HCT116 (cell line): ENCODE data around the gene DOCK1. TPM values are rescaled to one million over a fixed set of nuclear protein-coding genes. Genes with fewer than 3 reads are reported as not detected.
"Not testable (repeated sequence)": the region's sequence is repeated elsewhere in the genome, so short reads cannot be mapped to it uniquely, and the experiment has no call there.

Experiments
- ATAC-seq: fragments of 200-7000 bp; cut with Tn5 transposase; 2 replicates; pipeline ENCODE4 v1.9.1; 2020; ENCODE audit warnings: mild to moderate bottlenecking, moderate library complexity
- BruUV-seq: library from RNA; stranded (reverse); fragments of 400-500 nt; replicated peaks from 2 replicates; lab custom pipeline; 2021; lab: Mats Ljungman, UMichigan
- CTCF ChIA-PET: fragments of 300-600 bp; sonication (Branson Sonifier 250); formaldehyde crosslinking; loops from one replicate; lab custom pipeline; 2021; ENCODE audit warnings: antibody characterized with exemption; lab: Charles Lee
- POLR2A ChIA-PET: fragments of 300-600, 350-600 bp; sonication (Branson Sonifier 250); formaldehyde crosslinking; loops from one replicate; lab custom pipeline; 2021; ENCODE audit warnings: antibody characterized with exemption; lab: Charles Lee
- RAD21 ChIA-PET, 2 experiments: fragments of 300-600 bp; sonication (Branson Sonifier 250); formaldehyde crosslinking; loops; one replicate each; lab custom pipeline; 2023; ENCODE audit warnings: low total read pairs in 2 of 2; ENCODE audit not compliant: uncharacterized antibody in 2 of 2, unreplicated experiment in 2 of 2, low non-redundant PET in 1 of 2; lab: Charles Lee
- DNase-seq: peaks from one replicate; pipeline ENCODE4 v3.0.0-alpha.2; 2010; ENCODE audit warnings: low read depth, low spot score
- H2AFZ ChIP-seq: fragments of 200-600 bp; shearing (Covaris generic), sonication (generic); 2 replicates; pipeline ENCODE4 v1.6.1; 2017; ENCODE audit warnings: low read depth, mixed run types, mixed read lengths, antibody characterized with exemption, low read length; ENCODE audit not compliant: poor library complexity, severe bottlenecking
- H3K27ac ChIP-seq: 2 replicates; pipeline ENCODE4 v1.5.1; 2012; ENCODE audit warnings: low read depth, low read length
- H3K27me3 ChIP-seq: fragments of 200-600 bp; sonication (generic); 2 replicates; pipeline ENCODE4 v1.6.1; 2016; ENCODE audit warnings: mixed run types, low read length, mixed read lengths; ENCODE audit not compliant: insufficient read depth
- H3K36me3 ChIP-seq, 2 experiments: fragments of 200-500 bp in 1 of 2; fragments of 200-600 bp in 1 of 2; sonication (Bioruptor generic) in 1 of 2; sonication (generic) in 1 of 2; 2 replicates each; pipeline versions ENCODE4 v1.5.1 to v1.6.1; 2014 to 2016; ENCODE audit warnings: low read length in 2 of 2, inconsistent platforms in 1 of 2, mixed read lengths in 1 of 2, mixed run types in 1 of 2; ENCODE audit not compliant: insufficient read depth in 2 of 2, control insufficient read depth in 1 of 2
- H3K4me1 ChIP-seq, 2 experiments: fragments of 200-600 bp in 1 of 2; sonication (generic) in 1 of 2; 2 replicates each; pipeline versions ENCODE4 v1.5.1 to v1.6.1; 2012 to 2017; ENCODE audit warnings: low read length in 2 of 2, inconsistent platforms in 1 of 2, mild to moderate bottlenecking in 1 of 2, mixed read lengths in 1 of 2, mixed run types in 1 of 2, moderate library complexity in 1 of 2; ENCODE audit not compliant: insufficient read depth in 2 of 2, control insufficient read depth in 1 of 2
- H3K4me2 ChIP-seq: fragments of 200-600 bp; sonication (generic); 2 replicates; pipeline ENCODE4 v1.6.1; 2017; ENCODE audit warnings: mixed run types, low read length, mixed read lengths
- H3K4me3 ChIP-seq, 2 experiments: fragments of 200-600 bp in 1 of 2; sonication (generic) in 1 of 2; replicated peaks in 1 of 2; 2 replicates each; pipeline ENCODE4 v1.5.1; 2011 to 2016; ENCODE audit warnings: low read length in 2 of 2, control low read depth in 1 of 2, low read depth in 1 of 2, mild to moderate bottlenecking in 1 of 2, mixed read lengths in 1 of 2, mixed run types in 1 of 2
- H3K79me2 ChIP-seq: fragments of 200-600 bp; sonication (generic); 2 replicates; pipeline ENCODE4 v1.6.1; 2017; ENCODE audit warnings: mild to moderate bottlenecking, mixed run types, low read length, moderate library complexity, mixed read lengths; ENCODE audit not compliant: insufficient read depth
- H3K9ac ChIP-seq: fragments of 200-600 bp; sonication (generic); 2 replicates; pipeline ENCODE4 v1.6.1; 2016; ENCODE audit warnings: low read length, mixed read lengths
- H3K9me2 ChIP-seq: fragments of 200-600 bp; sonication (generic), shearing (Covaris generic); 2 replicates; pipeline ENCODE4 v1.6.1; 2017; ENCODE audit warnings: mixed run types, mild to moderate bottlenecking, moderate library complexity; ENCODE audit not compliant: insufficient read depth
- H3K9me3 ChIP-seq, 2 experiments: fragments of 200-500 bp in 1 of 2; fragments of 200-600 bp in 1 of 2; sonication (Bioruptor generic) in 1 of 2; sonication (generic) in 1 of 2; 2 replicates each; pipeline ENCODE4 v1.6.1; 2014 to 2017; ENCODE audit warnings: low read length in 2 of 2, mixed read lengths in 2 of 2, inconsistent platforms in 1 of 2, low read depth in 1 of 2, mild to moderate bottlenecking in 1 of 2, mixed run types in 1 of 2, moderate library complexity in 1 of 2; ENCODE audit not compliant: control insufficient read depth in 1 of 2, insufficient read depth in 1 of 2
- H4K20me1 ChIP-seq: fragments of 200-600 bp; sonication (generic), shearing (Covaris generic); 2 replicates; pipeline ENCODE4 v1.6.1; 2017; ENCODE audit warnings: mixed run types, mild to moderate bottlenecking, moderate library complexity; ENCODE audit not compliant: insufficient read depth
- CBX3 ChIP-seq: IDR thresholded peaks from 2 replicates; pipeline ENCODE4 v1.6.1; 2012; ENCODE audit warnings: low read depth
- CEBPB ChIP-seq: IDR thresholded peaks from 2 replicates; pipeline ENCODE4 v1.6.1; 2012; ENCODE audit warnings: low read depth
- EGR1 ChIP-seq: IDR thresholded peaks from 2 replicates; pipeline ENCODE4 v1.6.1; 2012; ENCODE audit warnings: low read depth
- EZH2phosphoT487 ChIP-seq: fragments of 200-600 bp; IDR thresholded peaks from 2 replicates; pipeline ENCODE4 v1.6.1; 2018; ENCODE audit warnings: antibody characterized with exemption, borderline replicate concordance
- JUND ChIP-seq: IDR thresholded peaks from 2 replicates; pipeline ENCODE4 v1.6.1; 2012
- POLR2A ChIP-seq: IDR thresholded peaks from 2 replicates; pipeline ENCODE4 v1.7.0; 2011; ENCODE audit warnings: borderline replicate concordance; ENCODE audit not compliant: insufficient read depth, insufficient read length; ENCODE audit errors: extremely low read depth
- POLR2AphosphoS5 ChIP-seq: IDR thresholded peaks from 2 replicates; pipeline ENCODE4 v1.6.1; 2011; ENCODE audit warnings: mild to moderate bottlenecking, low read depth, low read length, moderate library complexity
- SIN3A ChIP-seq: IDR thresholded peaks from 2 replicates; pipeline ENCODE4 v1.6.1; 2012; ENCODE audit warnings: low read depth
- SP1 ChIP-seq: IDR thresholded peaks from 2 replicates; pipeline ENCODE4 v1.6.1; 2012; ENCODE audit warnings: low read depth
- TCF7L2 ChIP-seq: IDR thresholded peaks from 2 replicates; pipeline ENCODE4 v1.7.0; 2011; ENCODE audit warnings: borderline replicate concordance, inconsistent platforms; ENCODE audit not compliant: insufficient read depth, insufficient read length; ENCODE audit errors: extremely low read depth
- ZFX ChIP-seq: fragments of 450-650 bp; IDR thresholded peaks from 2 replicates; pipeline ENCODE4 v1.6.1; 2017
- intact Hi-C: fragments of 100-400 bp; cut with micrococcal nuclease; formaldehyde crosslinking; loops from 2 replicates; pipeline ENCODE4 v1.10.0; 2022
- total RNA-seq: library from RNA; stranded (reverse); gene quantifications from one replicate; pipeline ENCODE4 v1.2.1, GENCODE V29; 2021; ENCODE audit not compliant: unreplicated experiment
- TF ChIP-seq, protein P1 (sequence below): IDR thresholded peaks from 2 replicates; pipeline ENCODE4 v1.6.1; 2012

Gene DOCK1
- total RNA-seq, 1 experiment from 2014 or later = 46.5 TPM

DNA sequence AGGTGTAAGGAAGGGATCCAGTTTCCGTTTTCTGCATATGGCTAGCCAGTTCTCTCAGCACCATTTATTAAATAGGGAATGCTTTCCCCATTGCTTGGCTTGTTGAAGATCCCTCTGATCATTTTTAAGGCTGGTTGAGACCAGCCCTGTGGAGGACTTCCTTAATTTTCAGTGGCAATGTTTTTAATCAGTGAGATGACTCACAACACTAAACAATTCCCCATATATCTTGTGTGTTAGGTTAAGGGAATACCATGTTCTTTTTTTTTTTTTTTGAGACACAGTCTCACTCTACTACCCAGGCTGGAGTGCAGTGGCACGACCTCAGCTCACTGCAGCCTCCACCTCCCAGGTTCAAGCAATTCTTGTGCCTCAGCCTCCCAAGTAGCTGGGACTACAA is 404.4 kb downstream of the DOCK1 start:
- POLR2A ChIA-PET, BruUV-seq, CTCF ChIA-PET, H3K9me3 ChIP-seq, DNase-seq, H3K4me3 ChIP-seq, H3K4me2 ChIP-seq, H3K4me1 ChIP-seq, H3K9me2 ChIP-seq, RAD21 ChIA-PET, H3K9ac ChIP-seq, H3K79me2 ChIP-seq, H3K27me3 ChIP-seq, intact Hi-C loops, ATAC-seq, H4K20me1 ChIP-seq, H2AFZ ChIP-seq, H3K27ac ChIP-seq, H3K36me3 ChIP-seq: not testable (repeated sequence)

DNA sequence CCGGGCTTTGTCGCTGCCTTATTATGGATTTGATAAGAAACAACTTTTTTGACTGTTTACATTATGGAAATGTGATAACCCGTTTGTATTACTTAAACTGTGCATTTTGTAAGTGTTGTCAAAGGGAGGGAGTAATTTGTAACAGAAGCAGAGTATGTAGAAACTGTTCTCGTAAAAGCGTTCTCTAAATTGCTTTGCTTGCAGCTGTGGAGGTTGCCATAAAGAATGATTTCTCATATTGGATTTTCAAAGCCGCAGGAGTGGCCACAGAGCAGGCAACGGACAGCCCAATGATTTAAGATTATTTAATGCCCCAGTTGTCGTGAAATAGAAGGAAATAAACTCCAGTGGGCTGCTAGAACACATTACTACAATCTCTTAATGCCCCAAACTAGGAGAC is 405.2 kb downstream of the DOCK1 start:
- Histone ChIP-seq H3K79me2 (no peaks in the 10 kb centered on the region), H4K20me1 (no peaks in the 10 kb centered on the region), H2AFZ (no peak overlapping the region), H3K27me3 (no peaks in the 10 kb centered on the region), H3K9me2 (no peaks in the 10 kb centered on the region), H3K27ac (no peak overlapping the region), H3K9me3 (no peaks in the 10 kb centered on the region), H3K4me1 (no peaks in the 10 kb centered on the region), H3K9ac (no peak overlapping the region), H3K36me3 (no peaks in the 10 kb centered on the region), H3K4me2 (no peak overlapping the region), H3K4me3 (no peak overlapping the region)
- ChIA-PET RAD21 (no interaction called here), CTCF (no interaction called here), POLR2A (no interaction called here)
- DNase-seq (no peak), ATAC-seq (no peak)
- no TSS peak for BruUV-seq
- TF ChIP-seq, protein P1, sequence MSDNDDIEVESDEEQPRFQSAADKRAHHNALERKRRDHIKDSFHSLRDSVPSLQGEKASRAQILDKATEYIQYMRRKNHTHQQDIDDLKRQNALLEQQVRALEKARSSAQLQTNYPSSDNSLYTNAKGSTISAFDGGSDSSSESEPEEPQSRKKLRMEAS = no peak
- TF ChIP-seq EGR1 (no peak), CBX3 (no peak), CEBPB (no peak), POLR2A (no peak), ZFX (no peak), EZH2phosphoT487 (no peak), JUND (no peak), POLR2AphosphoS5 (no peak), TCF7L2 (no peak), SIN3A (no peak), SP1 (no peak)
- intact Hi-C loops = no loop called here
